Measurements from ENCODE around the gene GABRE.

DNA sequence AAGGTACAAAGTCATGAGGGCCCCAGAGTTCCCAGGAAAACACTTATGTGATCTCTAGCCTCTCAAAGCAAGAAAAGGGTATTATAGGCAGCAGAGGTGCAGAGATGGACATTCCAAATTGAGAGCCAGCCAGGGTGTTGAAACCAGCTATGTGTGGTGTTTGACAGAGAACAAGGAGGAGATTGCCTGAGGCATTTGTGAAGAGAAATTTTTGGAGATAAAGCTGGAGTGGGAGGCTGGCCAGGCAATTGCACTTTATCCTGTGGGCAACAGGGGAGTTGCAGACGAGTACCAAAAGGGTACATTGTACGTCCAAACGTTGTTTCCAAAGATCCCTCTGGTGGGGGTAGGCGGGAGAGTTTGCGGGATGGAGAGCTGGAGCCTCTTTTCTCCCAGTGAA, 2.5 kb upstream of the GABRE start:
- no peak for TF ChIP-seq EZH2phosphoT487 (IDR thresholded peaks at IDR 0.05; ENCODE audit: low read length)
- TF ChIP-seq EZH2 (optimal IDR thresholded peaks at IDR 0.05; ENCODE audit: low read depth, low read length): no peak
